HEK293 (cell line): ENCODE data around the gene KCNQ2.

ENCODE experiments used
- MZF1 ChIP-seq: fragments of 450-650 bp; formaldehyde crosslinking; IDR thresholded peaks from 2 replicates; pipeline ENCODE4 v1.5.1; 2017; ENCODE audit warnings: missing biosample characterization, missing genetic modification characterization, borderline replicate concordance
- PRDM1 ChIP-seq: fragments of 450-650 bp; formaldehyde crosslinking; IDR thresholded peaks from 2 replicates; pipeline ENCODE4; 2016; ENCODE audit warnings: missing biosample characterization, missing genetic modification characterization
- SETDB1 ChIP-seq: IDR thresholded peaks from one replicate; pipeline ENCODE4 v1.6.1; 2017; ENCODE audit warnings: mild to moderate bottlenecking, low read length, moderate library complexity, mixed read lengths; ENCODE audit not compliant: insufficient read length
- WT1 ChIP-seq: fragments of 450-650 bp; formaldehyde crosslinking; IDR thresholded peaks from 2 replicates; pipeline ENCODE4 v1.5.1; 2016; ENCODE audit warnings: missing biosample characterization, missing genetic modification characterization
- ZBTB20 ChIP-seq: fragments of 450-650 bp; formaldehyde crosslinking; IDR thresholded peaks from 2 replicates; pipeline ENCODE4 v1.5.1; 2016; ENCODE audit warnings: missing biosample characterization, missing genetic modification characterization
- ZEB2 ChIP-seq: fragments of 450-650 bp; formaldehyde crosslinking; IDR thresholded peaks from 2 replicates; pipeline ENCODE4 v1.5.1; 2016; ENCODE audit warnings: missing biosample characterization, missing genetic modification characterization
- ZFHX2 ChIP-seq: fragments of 450-650 bp; formaldehyde crosslinking; conservative IDR thresholded peaks from 2 replicates; pipeline ENCODE4 v1.5.1; 2016; ENCODE audit warnings: missing biosample characterization, missing genetic modification characterization
- ZFP37 ChIP-seq: fragments of 450-650 bp; formaldehyde crosslinking; IDR thresholded peaks from 2 replicates; pipeline ENCODE4 v1.5.1; 2016; ENCODE audit warnings: missing biosample characterization, missing genetic modification characterization
- ZIC2 ChIP-seq: fragments of 450-650 bp; formaldehyde crosslinking; IDR thresholded peaks from 2 replicates; pipeline ENCODE4 v1.5.1; 2016; ENCODE audit warnings: missing biosample characterization, missing genetic modification characterization
- ZNF121 ChIP-seq: fragments of 450-650 bp; formaldehyde crosslinking; IDR thresholded peaks from 2 replicates; pipeline ENCODE4 v1.5.1; 2016; ENCODE audit warnings: missing biosample characterization, missing genetic modification characterization
- ZNF133 ChIP-seq: fragments of 450-650 bp; formaldehyde crosslinking; IDR thresholded peaks from 2 replicates; pipeline ENCODE4 v1.5.1; 2016; ENCODE audit warnings: missing biosample characterization, missing genetic modification characterization
- ZNF311 ChIP-seq: fragments of 450-650 bp; formaldehyde crosslinking; IDR thresholded peaks from 2 replicates; pipeline ENCODE4 v1.5.1; 2017; ENCODE audit warnings: missing biosample characterization, missing genetic modification characterization, borderline replicate concordance
- ZNF350 ChIP-seq: fragments of 450-650 bp; formaldehyde crosslinking; IDR thresholded peaks from 2 replicates; pipeline ENCODE4 v1.5.0; 2017; ENCODE audit warnings: missing biosample characterization, mild to moderate bottlenecking, missing genetic modification characterization
- ZNF354C ChIP-seq: fragments of 450-650 bp; formaldehyde crosslinking; IDR thresholded peaks from 2 replicates; pipeline ENCODE4 v1.5.1; 2016; ENCODE audit warnings: missing biosample characterization, missing genetic modification characterization, low read depth, borderline replicate concordance
- ZNF391 ChIP-seq: fragments of 450-650 bp; formaldehyde crosslinking; IDR thresholded peaks from 2 replicates; pipeline ENCODE4 v1.5.1; 2016; ENCODE audit warnings: low read depth, missing biosample characterization, missing genetic modification characterization, borderline replicate concordance
- ZNF548 ChIP-seq: fragments of 450-650 bp; formaldehyde crosslinking; IDR thresholded peaks from 2 replicates; pipeline ENCODE4 v1.5.1; 2016; ENCODE audit warnings: missing biosample characterization, missing genetic modification characterization
- ZNF701 ChIP-seq: fragments of 450-650 bp; formaldehyde crosslinking; IDR thresholded peaks from 2 replicates; pipeline ENCODE4 v1.5.1; 2016; ENCODE audit warnings: missing biosample characterization, missing genetic modification characterization
- ZNF830 ChIP-seq: fragments of 450-650 bp; IDR thresholded peaks from 2 replicates; pipeline ENCODE4 v1.5.0; 2018; ENCODE audit warnings: missing biosample characterization, missing genetic modification characterization, low read depth, mild to moderate bottlenecking, moderate library complexity
- ZSCAN16 ChIP-seq: fragments of 450-650 bp; formaldehyde crosslinking; IDR thresholded peaks from 2 replicates; pipeline ENCODE4 v1.5.1; 2016; ENCODE audit warnings: missing biosample characterization, missing genetic modification characterization
- TF ChIP-seq, protein P1 (sequence below): fragments of 450-650 bp; IDR thresholded peaks from 2 replicates; pipeline ENCODE4 v1.5.1; 2018; ENCODE audit warnings: missing biosample characterization, mild to moderate bottlenecking, missing genetic modification characterization
- TF ChIP-seq, protein P2 (sequence below): sonication (generic); formaldehyde crosslinking; IDR thresholded peaks from 2 replicates; pipeline ENCODE4 v1.8.1; 2022; ENCODE audit warnings: mild to moderate bottlenecking, moderate library complexity, missing genetic modification reagents
- TF ChIP-seq, protein P3 (sequence below): fragments of 450-650 bp; formaldehyde crosslinking; IDR thresholded peaks from 2 replicates; pipeline ENCODE4 v1.5.1; 2016; ENCODE audit warnings: missing biosample characterization, missing genetic modification characterization
- TF ChIP-seq, protein P4 (sequence below): fragments of 450-650 bp; formaldehyde crosslinking; IDR thresholded peaks from 2 replicates; pipeline ENCODE4 v1.5.0; 2017; ENCODE audit warnings: missing biosample characterization, missing genetic modification characterization, borderline replicate concordance
- TF ChIP-seq, protein P5 (sequence below): fragments of 450-650 bp; formaldehyde crosslinking; optimal IDR thresholded peaks from 2 replicates; pipeline ENCODE3; 2016; ENCODE audit warnings: missing biosample characterization, mild to moderate bottlenecking, missing genetic modification characterization
- TF ChIP-seq, protein P6 (sequence below): fragments of 450-650 bp; formaldehyde crosslinking; conservative IDR thresholded peaks from 2 replicates; pipeline ENCODE4 v1.5.1; 2016; ENCODE audit warnings: low read depth, missing biosample characterization, missing genetic modification characterization

The KCNQ2 gene

DNA sequence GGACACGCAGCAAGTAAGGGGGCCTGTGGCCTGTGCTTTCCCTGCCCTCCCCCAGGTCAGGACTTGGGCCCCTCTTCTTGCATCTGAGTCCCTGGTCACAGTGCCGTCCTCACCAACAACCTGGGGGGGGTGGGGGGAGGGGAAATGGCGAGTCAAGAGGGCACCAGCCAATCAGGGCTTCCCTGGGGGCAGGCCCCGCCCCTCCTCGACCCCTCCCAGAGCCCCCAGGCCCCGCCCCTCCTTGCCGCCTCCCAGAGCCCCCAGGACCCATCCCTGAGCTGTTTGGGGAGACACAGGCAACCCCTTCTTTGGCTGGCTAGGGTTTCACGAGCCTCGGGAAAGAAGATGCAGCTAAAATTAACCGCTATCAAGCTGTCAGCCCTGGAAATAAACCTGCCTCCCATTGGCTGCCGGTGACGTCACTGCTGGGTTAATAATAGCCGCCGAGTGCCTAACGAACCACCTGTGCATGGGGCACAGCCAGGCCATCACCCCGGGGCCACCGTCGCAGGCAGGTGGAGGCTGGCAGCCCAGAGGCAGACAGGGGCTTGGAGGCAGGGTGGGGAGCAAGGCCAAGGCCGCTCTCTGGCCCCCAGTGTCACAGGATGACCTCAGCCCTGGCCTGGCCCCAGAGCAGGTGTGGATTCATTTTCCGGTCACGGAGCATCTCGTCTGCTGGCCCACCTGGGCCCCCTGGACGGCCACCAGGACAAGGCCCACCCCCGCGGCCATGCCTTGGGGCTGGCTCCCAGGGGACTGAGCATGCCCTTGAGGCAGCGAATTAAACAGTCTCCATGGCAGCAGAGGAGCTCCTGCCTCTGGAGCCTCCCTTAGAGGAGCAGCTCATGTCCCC lies 29.6 kb upstream of the KCNQ2 start (continued):
- TF ChIP-seq, protein P1, sequence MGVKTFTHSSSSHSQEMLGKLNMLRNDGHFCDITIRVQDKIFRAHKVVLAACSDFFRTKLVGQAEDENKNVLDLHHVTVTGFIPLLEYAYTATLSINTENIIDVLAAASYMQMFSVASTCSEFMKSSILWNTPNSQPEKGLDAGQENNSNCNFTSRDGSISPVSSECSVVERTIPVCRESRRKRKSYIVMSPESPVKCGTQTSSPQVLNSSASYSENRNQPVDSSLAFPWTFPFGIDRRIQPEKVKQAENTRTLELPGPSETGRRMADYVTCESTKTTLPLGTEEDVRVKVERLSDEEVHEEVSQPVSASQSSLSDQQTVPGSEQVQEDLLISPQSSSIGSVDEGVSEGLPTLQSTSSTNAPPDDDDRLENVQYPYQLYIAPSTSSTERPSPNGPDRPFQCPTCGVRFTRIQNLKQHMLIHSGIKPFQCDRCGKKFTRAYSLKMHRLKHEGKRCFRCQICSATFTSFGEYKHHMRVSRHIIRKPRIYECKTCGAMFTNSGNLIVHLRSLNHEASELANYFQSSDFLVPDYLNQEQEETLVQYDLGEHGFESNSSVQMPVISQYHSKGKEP (tag by site-specific recombination) = no peak
- TF ChIP-seq PRDM1 (tag by site-specific recombination) = no peak
- TF ChIP-seq, protein P2, sequence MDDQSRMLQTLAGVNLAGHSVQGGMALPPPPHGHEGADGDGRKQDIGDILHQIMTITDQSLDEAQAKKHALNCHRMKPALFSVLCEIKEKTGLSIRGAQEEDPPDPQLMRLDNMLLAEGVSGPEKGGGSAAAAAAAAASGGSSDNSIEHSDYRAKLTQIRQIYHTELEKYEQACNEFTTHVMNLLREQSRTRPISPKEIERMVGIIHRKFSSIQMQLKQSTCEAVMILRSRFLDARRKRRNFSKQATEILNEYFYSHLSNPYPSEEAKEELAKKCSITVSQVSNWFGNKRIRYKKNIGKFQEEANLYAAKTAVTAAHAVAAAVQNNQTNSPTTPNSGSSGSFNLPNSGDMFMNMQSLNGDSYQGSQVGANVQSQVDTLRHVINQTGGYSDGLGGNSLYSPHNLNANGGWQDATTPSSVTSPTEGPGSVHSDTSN (CRISPR knock-in tag) = no peak
- no peak for TF ChIP-seq ZBTB20 (tag by site-specific recombination)
- TF ChIP-seq, protein P3, sequence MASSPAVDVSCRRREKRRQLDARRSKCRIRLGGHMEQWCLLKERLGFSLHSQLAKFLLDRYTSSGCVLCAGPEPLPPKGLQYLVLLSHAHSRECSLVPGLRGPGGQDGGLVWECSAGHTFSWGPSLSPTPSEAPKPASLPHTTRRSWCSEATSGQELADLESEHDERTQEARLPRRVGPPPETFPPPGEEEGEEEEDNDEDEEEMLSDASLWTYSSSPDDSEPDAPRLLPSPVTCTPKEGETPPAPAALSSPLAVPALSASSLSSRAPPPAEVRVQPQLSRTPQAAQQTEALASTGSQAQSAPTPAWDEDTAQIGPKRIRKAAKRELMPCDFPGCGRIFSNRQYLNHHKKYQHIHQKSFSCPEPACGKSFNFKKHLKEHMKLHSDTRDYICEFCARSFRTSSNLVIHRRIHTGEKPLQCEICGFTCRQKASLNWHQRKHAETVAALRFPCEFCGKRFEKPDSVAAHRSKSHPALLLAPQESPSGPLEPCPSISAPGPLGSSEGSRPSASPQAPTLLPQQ (tag by site-specific recombination) = no peak; the same call in 1 of the 2 replicates
- no peak for TF ChIP-seq ZNF548 (tag by site-specific recombination)
- no peak for TF ChIP-seq ZNF311 (tag by site-specific recombination)
- no peak for TF ChIP-seq ZNF121
- no peak for TF ChIP-seq ZSCAN16 (tag by site-specific recombination)
- no peak for TF ChIP-seq ZNF701 (tag by site-specific recombination)
- no peak for TF ChIP-seq ZNF133 (tag by site-specific recombination)
- peak; percentile 68 for TF ChIP-seq ZEB2
- TF ChIP-seq ZIC2 (tag by site-specific recombination) = no peak
- TF ChIP-seq SETDB1 = no peak
- TF ChIP-seq, protein P4, sequence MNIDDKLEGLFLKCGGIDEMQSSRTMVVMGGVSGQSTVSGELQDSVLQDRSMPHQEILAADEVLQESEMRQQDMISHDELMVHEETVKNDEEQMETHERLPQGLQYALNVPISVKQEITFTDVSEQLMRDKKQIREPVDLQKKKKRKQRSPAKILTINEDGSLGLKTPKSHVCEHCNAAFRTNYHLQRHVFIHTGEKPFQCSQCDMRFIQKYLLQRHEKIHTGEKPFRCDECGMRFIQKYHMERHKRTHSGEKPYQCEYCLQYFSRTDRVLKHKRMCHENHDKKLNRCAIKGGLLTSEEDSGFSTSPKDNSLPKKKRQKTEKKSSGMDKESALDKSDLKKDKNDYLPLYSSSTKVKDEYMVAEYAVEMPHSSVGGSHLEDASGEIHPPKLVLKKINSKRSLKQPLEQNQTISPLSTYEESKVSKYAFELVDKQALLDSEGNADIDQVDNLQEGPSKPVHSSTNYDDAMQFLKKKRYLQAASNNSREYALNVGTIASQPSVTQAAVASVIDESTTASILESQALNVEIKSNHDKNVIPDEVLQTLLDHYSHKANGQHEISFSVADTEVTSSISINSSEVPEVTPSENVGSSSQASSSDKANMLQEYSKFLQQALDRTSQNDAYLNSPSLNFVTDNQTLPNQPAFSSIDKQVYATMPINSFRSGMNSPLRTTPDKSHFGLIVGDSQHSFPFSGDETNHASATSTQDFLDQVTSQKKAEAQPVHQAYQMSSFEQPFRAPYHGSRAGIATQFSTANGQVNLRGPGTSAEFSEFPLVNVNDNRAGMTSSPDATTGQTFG (tag by site-specific recombination) = no peak
- TF ChIP-seq ZNF354C (tag by site-specific recombination) = no peak
- TF ChIP-seq, protein P5, sequence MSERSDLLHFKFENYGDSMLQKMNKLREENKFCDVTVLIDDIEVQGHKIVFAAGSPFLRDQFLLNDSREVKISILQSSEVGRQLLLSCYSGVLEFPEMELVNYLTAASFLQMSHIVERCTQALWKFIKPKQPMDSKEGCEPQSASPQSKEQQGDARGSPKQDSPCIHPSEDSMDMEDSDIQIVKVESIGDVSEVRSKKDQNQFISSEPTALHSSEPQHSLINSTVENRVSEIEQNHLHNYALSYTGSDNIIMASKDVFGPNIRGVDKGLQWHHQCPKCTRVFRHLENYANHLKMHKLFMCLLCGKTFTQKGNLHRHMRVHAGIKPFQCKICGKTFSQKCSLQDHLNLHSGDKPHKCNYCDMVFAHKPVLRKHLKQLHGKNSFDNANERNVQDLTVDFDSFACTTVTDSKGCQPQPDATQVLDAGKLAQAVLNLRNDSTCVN (tag by site-specific recombination) = no peak
- no peak for TF ChIP-seq ZFP37 (tag by site-specific recombination)
- TF ChIP-seq, protein P6, sequence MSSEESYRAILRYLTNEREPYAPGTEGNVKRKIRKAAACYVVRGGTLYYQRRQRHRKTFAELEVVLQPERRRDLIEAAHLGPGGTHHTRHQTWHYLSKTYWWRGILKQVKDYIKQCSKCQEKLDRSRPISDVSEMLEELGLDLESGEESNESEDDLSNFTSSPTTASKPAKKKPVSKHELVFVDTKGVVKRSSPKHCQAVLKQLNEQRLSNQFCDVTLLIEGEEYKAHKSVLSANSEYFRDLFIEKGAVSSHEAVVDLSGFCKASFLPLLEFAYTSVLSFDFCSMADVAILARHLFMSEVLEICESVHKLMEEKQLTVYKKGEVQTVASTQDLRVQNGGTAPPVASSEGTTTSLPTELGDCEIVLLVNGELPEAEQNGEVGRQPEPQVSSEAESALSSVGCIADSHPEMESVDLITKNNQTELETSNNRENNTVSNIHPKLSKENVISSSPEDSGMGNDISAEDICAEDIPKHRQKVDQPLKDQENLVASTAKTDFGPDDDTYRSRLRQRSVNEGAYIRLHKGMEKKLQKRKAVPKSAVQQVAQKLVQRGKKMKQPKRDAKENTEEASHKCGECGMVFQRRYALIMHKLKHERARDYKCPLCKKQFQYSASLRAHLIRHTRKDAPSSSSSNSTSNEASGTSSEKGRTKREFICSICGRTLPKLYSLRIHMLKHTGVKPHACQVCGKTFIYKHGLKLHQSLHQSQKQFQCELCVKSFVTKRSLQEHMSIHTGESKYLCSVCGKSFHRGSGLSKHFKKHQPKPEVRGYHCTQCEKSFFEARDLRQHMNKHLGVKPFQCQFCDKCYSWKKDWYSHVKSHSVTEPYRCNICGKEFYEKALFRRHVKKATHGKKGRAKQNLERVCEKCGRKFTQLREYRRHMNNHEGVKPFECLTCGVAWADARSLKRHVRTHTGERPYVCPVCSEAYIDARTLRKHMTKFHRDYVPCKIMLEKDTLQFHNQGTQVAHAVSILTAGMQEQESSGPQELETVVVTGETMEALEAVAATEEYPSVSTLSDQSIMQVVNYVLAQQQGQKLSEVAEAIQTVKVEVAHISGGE (tag by site-specific recombination) = no peak
- no peak for TF ChIP-seq MZF1
- TF ChIP-seq ZNF391 (tag by site-specific recombination) = no peak; the same call in 1 of the 2 replicates
- TF ChIP-seq WT1 (tag by site-specific recombination) = no peak
- TF ChIP-seq ZNF350 = no peak
- no peak for TF ChIP-seq ZNF830
- no peak for TF ChIP-seq ZFHX2 (tag by site-specific recombination)
